Ectodermal cell (in vitro differentiated cells): Measurements from ENCODE around the gene KLF6.
"Not testable (repeated sequence)": the region's sequence is repeated elsewhere in the genome, so short reads cannot be mapped to it uniquely, and the experiment has no call there.

Source experiments
- H3K27ac ChIP-seq: 2 replicates; pipeline ENCODE4 v1.7.0; 2013; ENCODE audit warnings: mild to moderate bottlenecking, low read depth, low read length; ENCODE audit not compliant: insufficient read depth, poor library complexity, severe bottlenecking
- H3K27me3 ChIP-seq: 2 replicates; pipeline ENCODE4 v1.7.0; 2013; ENCODE audit warnings: mild to moderate bottlenecking, low read length; ENCODE audit not compliant: insufficient read depth, control insufficient read depth, poor library complexity, severe bottlenecking
- H3K36me3 ChIP-seq: one replicate; pipeline ENCODE4 v1.7.0; 2013; ENCODE audit warnings: low read length; ENCODE audit not compliant: control insufficient read depth, insufficient read depth
- H3K4me1 ChIP-seq: one replicate; pipeline ENCODE4 v1.7.0; 2013; ENCODE audit warnings: low read length; ENCODE audit not compliant: control insufficient read depth, insufficient read depth
- H3K4me3 ChIP-seq: 2 replicates; pipeline ENCODE4 v1.7.0; 2013; ENCODE audit warnings: low read depth, low read length, control low read depth; ENCODE audit not compliant: insufficient read depth
- H3K9me3 ChIP-seq: 2 replicates; pipeline ENCODE4 v1.7.0; 2013; ENCODE audit warnings: mild to moderate bottlenecking, low read length, moderate library complexity; ENCODE audit not compliant: control insufficient read depth
- WGBS, 2 experiments: methylation state at CpG; one replicate each; pipeline ENCODE4 v1.1.7; 2013; ENCODE audit warnings: missing lambda C conversion rate in 2 of 2; 5-methylcytosine and 5-hydroxymethylcytosine counted together

KLF6 gene

DNA sequence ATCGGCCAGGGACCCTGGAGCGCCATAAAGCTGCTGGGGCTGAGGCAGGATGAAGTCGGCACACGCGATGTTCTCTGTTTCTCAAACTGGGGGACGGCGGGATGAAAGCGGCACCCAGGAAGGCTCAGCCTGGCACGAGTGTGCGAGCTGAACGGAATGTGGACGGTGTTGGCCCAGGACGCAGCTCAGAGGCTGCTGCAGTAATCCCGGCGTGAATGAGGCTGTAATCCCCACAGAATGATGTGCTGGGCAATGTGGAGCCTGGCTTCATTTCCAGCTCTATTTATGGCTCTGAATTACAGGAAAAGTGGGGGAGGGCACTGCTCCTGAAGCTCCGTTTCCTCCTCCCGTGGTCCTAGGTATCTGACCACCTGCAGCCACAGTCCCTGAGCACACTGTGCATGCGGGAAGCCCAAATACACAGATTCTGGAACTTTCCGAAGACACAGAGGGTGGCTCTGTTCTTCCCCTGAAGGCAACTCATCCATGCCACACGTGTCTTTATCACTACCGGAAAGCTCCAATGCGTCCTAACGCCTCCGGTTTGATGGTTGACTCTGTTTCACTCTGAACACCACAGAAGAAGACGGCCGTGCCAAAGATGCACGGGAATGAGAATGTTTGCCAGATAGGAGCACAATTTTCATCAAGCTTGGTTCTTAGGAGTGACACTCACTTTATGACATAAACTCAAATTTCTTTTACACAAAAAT lies 37.6 kb downstream of the KLF6 start:
- no peaks in the 10 kb centered on the region for H3K9me3 ChIP-seq
- WGBS, 2 experiments: 94 to 96% methylated on average over 27 of the region's 27 CpGs
- no peak overlapping the region for H3K27ac ChIP-seq
- no peaks in the 10 kb centered on the region for H3K36me3 ChIP-seq
- no peaks in the 10 kb centered on the region for H3K27me3 ChIP-seq
- H3K4me1 ChIP-seq: peaks cover 12% of the 10 kb centered on the region
- no peak overlapping the region for H3K4me3 ChIP-seq

DNA sequence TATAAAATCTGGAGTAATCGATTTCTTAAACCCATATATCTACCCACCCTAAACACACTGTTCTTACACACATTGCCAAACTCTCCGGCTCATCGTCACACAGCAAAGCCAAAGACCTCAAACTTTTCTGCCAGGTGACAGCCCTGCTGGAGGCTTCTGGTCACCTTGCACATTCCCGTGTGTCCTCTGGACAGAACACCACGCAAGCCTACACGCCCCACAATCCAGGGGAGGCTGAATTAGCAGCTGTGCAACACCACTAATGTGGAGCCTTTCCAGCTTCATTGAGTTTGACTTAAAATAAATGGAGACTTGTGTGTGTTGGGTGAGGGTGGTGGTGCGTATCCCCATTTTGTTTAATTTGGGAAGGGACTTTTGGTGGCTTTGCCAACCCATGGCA lies 38.4 kb downstream of the KLF6 start:
- Histone ChIP-seq H3K4me1 (peaks cover 12% of the 10 kb centered on the region), H3K9me3 (no peaks in the 10 kb centered on the region), H3K36me3 (no peaks in the 10 kb centered on the region), H3K4me3 (no peak overlapping the region), H3K27me3 (no peaks in the 10 kb centered on the region), H3K27ac (no peak overlapping the region)
- 97% methylated on average over 7 of the region's 7 CpGs for WGBS, 2 experiments

DNA sequence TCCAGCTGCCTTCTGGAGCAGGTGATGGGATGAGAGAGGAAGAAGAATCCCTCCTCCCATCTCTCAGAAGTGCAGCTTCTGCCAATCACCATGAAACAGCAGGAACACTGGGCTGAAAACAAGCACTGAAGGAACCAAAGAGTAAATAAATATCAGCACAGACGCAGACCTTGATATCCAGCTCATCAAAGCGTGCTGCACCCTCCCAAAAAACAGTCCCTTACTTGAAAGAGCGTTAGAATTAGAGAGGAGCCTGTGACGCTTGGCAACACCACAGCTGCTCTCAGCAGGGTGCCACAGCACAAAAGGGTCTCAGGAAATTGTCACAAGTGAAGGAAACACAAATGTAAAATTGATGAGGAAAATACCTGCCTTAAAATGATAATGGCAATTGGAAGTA lies 39.5 kb downstream of the KLF6 start:
- Histone ChIP-seq H3K27me3 (no peaks in the 10 kb centered on the region), H3K9me3 (no peaks in the 10 kb centered on the region), H3K4me3 (no peak overlapping the region), H3K36me3 (no peaks in the 10 kb centered on the region), H3K4me1 (peaks cover 12% of the 10 kb centered on the region), H3K27ac (no peak overlapping the region)
- 28 to 30% methylated on average over 4 of the region's 4 CpGs for WGBS, 2 experiments

DNA sequence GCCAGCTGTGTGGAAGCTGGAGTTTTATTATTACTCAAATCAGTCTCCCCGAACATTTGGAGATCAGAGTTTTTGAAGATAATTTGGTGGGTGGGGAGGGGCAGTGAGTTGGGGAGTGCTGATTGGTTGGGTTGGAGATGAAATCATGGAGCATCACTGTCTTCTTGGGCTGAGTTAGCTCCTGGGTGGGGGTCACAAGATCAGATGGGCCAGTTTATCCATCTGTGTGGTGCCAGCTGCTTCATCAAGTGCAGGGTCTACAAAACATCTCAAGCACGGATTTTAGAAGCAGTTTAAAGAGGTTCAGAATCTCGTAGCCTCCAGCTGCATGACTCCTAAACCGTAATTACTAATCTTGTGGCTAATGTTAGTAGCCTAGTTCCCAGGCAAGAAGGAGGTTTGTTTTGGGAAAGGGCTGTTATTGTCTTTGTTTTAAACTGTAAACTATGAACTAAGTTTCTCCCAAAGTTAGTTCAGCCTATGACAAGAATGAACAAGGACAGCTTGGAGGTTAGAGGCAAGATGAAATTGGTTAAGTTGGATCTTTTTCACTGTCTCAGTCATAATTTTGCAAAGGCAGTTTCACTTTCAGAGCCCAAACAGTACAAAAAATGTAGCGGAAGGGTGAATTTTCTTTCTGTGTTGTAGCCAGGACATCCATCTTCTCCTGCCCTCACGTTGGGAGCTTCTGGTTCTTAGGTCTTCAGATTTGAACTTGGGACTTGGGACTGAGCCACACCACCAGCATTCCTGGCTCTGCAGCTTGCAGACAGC lies 43.1 kb downstream of the KLF6 start:
- H3K27ac ChIP-seq: no peak overlapping the region
- H3K4me1 ChIP-seq: peaks cover 6% of the 10 kb centered on the region
- 95 to 97% methylated on average over 6 of the region's 6 CpGs for WGBS, 2 experiments
- H3K4me3 ChIP-seq: no peak overlapping the region
- H3K36me3 ChIP-seq: no peaks in the 10 kb centered on the region
- no peaks in the 10 kb centered on the region for H3K27me3 ChIP-seq
- no peaks in the 10 kb centered on the region for H3K9me3 ChIP-seq

DNA sequence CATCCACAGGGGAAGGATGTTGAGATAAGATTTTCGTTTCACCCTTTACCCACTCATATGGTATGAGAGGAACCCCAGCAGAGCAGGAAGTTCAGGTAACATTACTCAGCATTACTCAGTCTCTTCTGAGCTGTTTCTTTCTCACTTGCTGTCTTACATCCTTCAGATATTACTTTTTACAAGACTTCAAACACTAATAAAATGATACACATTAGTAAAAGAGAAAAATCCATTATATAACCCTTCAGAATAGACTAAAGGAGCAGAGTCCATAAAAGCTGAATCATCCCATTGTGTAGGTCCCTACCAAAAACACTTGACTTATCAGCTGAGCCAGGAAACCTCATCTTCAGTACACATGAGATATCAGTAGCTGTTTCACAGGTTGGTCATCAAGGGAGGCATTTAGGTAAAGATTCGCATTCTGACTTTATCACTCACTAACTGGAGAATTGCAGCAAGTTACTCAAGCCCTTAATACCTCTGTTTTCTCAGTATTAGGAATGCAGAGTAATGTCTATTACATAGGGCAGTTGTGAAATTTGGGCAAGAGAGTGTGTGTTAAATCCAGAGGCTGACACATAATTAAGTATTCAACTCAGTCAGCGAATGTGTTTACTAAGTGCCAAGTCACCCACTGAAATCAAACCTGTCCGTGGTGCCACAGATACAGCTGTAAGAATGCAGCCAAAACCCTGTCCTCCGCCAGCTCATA lies 44.7 kb downstream of the KLF6 start:
- Histone ChIP-seq H3K27me3 (no peaks in the 10 kb centered on the region), H3K9me3 (no peaks in the 10 kb centered on the region), H3K27ac (no peak overlapping the region), H3K36me3 (no peaks in the 10 kb centered on the region), H3K4me3 (no peak overlapping the region), H3K4me1 (peaks cover 2% of the 10 kb centered on the region)
- 90 to 94% methylated on average over 5 of the region's 5 CpGs for WGBS, 2 experiments

DNA sequence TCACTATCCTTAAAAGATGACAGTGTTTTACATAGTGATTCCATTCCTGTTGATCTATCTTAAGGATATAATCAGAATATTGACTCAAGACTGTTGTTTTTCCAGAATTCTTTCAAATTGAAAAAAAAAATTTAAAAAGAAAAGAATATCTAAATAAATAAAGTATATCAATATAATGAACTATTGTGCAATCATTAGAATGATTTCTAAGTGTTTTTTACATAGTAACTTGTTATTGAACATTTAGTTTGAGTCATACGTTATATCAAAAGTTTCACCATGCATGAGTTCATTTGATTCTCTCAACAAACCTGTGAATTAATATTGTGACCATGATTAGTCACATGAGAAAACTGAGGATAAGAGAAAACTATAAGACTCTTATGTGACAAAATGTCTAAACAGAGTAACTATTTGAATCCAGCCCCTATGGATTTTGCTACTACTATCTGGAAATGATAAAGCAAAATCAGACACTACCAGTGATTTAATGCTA lies 46.1 kb downstream of the KLF6 start:
- Histone ChIP-seq H3K9me3 (no peaks in the 10 kb centered on the region), H3K36me3 (no peaks in the 10 kb centered on the region), H3K4me3 (no peak overlapping the region), H3K27ac (no peak overlapping the region), H3K4me1 (no peaks in the 10 kb centered on the region), H3K27me3 (no peaks in the 10 kb centered on the region)
- WGBS, 2 experiments: 83% methylated on average over 1 of the region's 1 CpG; no CpG with 5 or more reads in 1 of the 2 experiments

DNA sequence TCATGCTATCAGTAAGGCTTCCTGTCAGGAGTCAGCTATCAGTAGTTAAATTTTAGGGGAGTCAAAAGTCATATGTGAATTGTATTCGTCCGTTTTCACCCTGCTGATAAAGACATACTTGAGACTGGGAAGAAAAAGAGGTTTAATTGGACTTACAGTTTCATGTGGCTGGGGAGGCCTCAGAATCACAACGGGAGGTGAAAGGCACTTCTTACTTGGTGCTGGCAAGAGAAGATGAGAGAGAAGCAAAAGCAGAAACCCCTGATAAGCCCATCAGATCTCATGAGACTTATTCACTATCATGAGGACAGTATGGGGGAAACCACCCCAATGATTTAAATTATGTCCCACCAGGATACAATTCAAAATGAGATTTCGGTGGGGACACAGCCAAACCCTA lies 47.1 kb downstream of the KLF6 start:
- H3K36me3 ChIP-seq: no peaks in the 10 kb centered on the region
- H3K9me3 ChIP-seq: no peaks in the 10 kb centered on the region
- H3K4me1 ChIP-seq: no peaks in the 10 kb centered on the region
- H3K27me3 ChIP-seq: no peaks in the 10 kb centered on the region
- no peak overlapping the region for H3K4me3 ChIP-seq
- 76 to 77% methylated on average over 4 of the region's 4 CpGs for WGBS, 2 experiments
- no peak overlapping the region for H3K27ac ChIP-seq

DNA sequence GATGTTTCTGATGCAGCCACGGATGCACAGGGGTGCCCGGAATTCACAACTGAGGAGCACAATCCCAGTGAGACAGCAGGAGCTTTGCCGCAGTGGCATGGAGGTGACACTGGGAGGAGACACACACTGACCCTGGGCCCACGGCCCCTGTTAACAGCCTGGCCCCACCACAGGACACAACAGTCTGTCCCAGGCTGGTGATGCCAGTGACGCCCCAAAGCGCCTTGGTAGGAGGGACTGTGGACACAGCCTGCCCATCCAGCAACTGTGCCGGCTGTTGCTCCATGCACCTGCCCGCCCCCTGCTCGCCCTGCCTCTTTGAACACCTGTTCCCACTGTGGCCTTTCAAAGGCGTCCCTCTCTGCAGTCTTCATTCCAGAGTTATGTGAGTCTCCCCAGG lies 49.8 kb downstream of the KLF6 start:
- H3K4me1 ChIP-seq: no peaks in the 10 kb centered on the region
- no peak overlapping the region for H3K27ac ChIP-seq
- H3K36me3 ChIP-seq: no peaks in the 10 kb centered on the region
- H3K27me3 ChIP-seq: no peaks in the 10 kb centered on the region
- WGBS, 2 experiments: 77 to 79% methylated on average over 10 of the region's 10 CpGs
- no peaks in the 10 kb centered on the region for H3K9me3 ChIP-seq
- H3K4me3 ChIP-seq: no peak overlapping the region

DNA sequence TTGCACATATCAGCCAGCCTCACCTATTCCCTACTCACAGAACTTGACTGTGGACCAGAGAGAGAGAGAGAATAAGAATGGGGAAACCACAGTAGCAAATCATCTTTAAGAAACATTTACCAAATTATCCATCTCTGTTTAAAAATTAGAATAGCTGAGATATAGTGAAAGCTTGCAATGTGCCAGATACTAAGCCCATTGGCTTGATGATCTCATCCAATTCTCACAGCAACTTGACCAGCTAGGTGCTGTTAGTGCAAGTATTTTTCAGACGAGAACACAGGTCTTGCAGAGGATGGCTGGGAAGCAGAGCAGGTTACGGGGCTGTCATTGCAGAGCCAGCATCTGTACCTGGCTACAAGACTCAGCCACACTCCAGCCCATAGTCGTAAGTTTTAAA lies 50.9 kb downstream of the KLF6 start:
- no peaks in the 10 kb centered on the region for H3K4me1 ChIP-seq
- no peaks in the 10 kb centered on the region for H3K27me3 ChIP-seq
- no peaks in the 10 kb centered on the region for H3K9me3 ChIP-seq
- no peak overlapping the region for H3K27ac ChIP-seq
- H3K36me3 ChIP-seq: no peaks in the 10 kb centered on the region
- 75 to 79% methylated on average over 3 of the region's 3 CpGs for WGBS, 2 experiments
- no peak overlapping the region for H3K4me3 ChIP-seq

DNA sequence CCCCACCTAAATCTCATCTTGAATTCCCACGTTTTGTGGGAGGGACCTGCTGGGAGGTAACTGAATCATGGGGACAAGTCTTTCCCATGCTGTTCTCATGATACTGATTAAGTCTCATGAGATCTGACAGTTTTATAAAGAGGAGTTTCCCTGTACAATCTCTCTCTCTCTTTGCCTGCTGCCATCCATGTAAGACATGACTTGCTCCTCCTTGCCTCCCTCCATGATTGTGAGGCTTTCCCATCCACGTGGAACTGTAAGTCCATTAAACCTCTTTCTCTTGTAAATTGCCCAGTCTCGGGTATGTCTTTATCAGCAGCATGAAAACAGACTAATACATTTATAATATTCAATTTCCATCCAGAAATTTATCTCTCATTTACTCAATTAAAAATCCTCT lies 52.8 kb downstream of the KLF6 start:
- H3K9me3 ChIP-seq, H3K4me3 ChIP-seq, H3K4me1 ChIP-seq, H3K36me3 ChIP-seq, H3K27me3 ChIP-seq, H3K27ac ChIP-seq: not testable (repeated sequence)
- WGBS, 2 experiments: 88 to 90% methylated on average over 3 of the region's 3 CpGs
